Suprapubic skin (tissue), 3 donors: Measurements from ENCODE around the gene GAS7.

ENCODE experiments used
- CTCF ChIP-seq, 2 donors: fragments of 200-600 bp in 1 of 2; fragments of 450-650 bp in 1 of 2; sonication (generic) in 1 of 2; IDR thresholded peaks; one replicate each; pipeline ENCODE4 v1.5.1; 2016 to 2019; ENCODE audit warnings: antibody characterized with exemption in 2 of 2, mild to moderate bottlenecking in 1 of 2, moderate library complexity in 1 of 2
- POLR2AphosphoS5 ChIP-seq, 3 donors: sonication (generic); formaldehyde crosslinking; IDR thresholded peaks; one replicate each; pipeline ENCODE4 v1.6.1; 2017; ENCODE audit warnings: antibody characterized with exemption in 3 of 3

GRCh38 chr17:9986754-9987382 is 211.5 kb downstream of the GAS7 start:
- TF ChIP-seq CTCF (IDR thresholded peaks at IDR 0.05) (no peak), POLR2AphosphoS5 (IDR thresholded peaks at IDR 0.05) (no peak)
